NK-92 treated with Interleukin-12 subunit alpha and Interleukin-12 subunit beta, amount 100 ng/mL, for 24 hours (cell line): Measurements from ENCODE around the gene BACH2.
"Not testable (repeated sequence)": the region's sequence is repeated elsewhere in the genome, so short reads cannot be mapped to it uniquely, and the experiment has no call there.

Source experiments
- DNase-seq: peaks from one replicate; lab custom pipeline; 2025; lab: John Stamatoyannopoulos, UW

BACH2 gene

GRCh38 chr6:89940225-89941027, 356.2 kb downstream of the BACH2 start:
- peak; percentile 39 for DNase-seq

- DNase-seq = no peak
Observed at GRCh38 chr6:89939144-89939543, 357.5 kb downstream of the BACH2 start.

- no peak for DNase-seq
Observed at GRCh38 chr6:89938014-89938413, 358.6 kb downstream of the BACH2 start.

- DNase-seq = no peak
Observed at GRCh38 chr6:89936177-89936576, 360.5 kb downstream of the BACH2 start.

GRCh38 chr6:89934685-89935366, 361.8 kb downstream of the BACH2 start:
- DNase-seq = no peak

- DNase-seq = no peak
Observed at GRCh38 chr6:89932245-89932802, 364.3 kb downstream of the BACH2 start.

- DNase-seq = no peak
Observed at GRCh38 chr6:89930789-89931188, 365.9 kb downstream of the BACH2 start.

GRCh38 chr6:89928604-89929003, 368.0 kb downstream of the BACH2 start:
- no peak for DNase-seq

- DNase-seq = no peak
Observed at GRCh38 chr6:89927791-89928550, 368.7 kb downstream of the BACH2 start.

- no peak for DNase-seq
Observed at GRCh38 chr6:89927264-89927663, 369.4 kb downstream of the BACH2 start.

GRCh38 chr6:89925826-89926225, 370.8 kb downstream of the BACH2 start:
- no peak for DNase-seq

- DNase-seq = no peak
Observed at GRCh38 chr6:89924231-89924630, 372.4 kb downstream of the BACH2 start.

GRCh38 chr6:89921691-89922090, 375.0 kb downstream of the BACH2 start:
- DNase-seq = no peak

GRCh38 chr6:89921197-89921596, 375.4 kb downstream of the BACH2 start:
- no peak for DNase-seq

GRCh38 chr6:89917801-89918366, 378.8 kb downstream of the BACH2 start:
- no peak for DNase-seq

GRCh38 chr6:89917216-89917615, 379.4 kb downstream of the BACH2 start:
- DNase-seq = no peak

GRCh38 chr6:89916136-89916920, 380.3 kb downstream of the BACH2 start:
- DNase-seq = no peak

GRCh38 chr6:89910902-89911240, 385.8 kb downstream of the BACH2 start:
- no peak for DNase-seq

- DNase-seq = not testable (repeated sequence)
Observed at GRCh38 chr6:89910001-89910901, 386.4 kb downstream of the BACH2 start.

- DNase-seq = no peak
Observed at GRCh38 chr6:89895276-89895874, 401.3 kb downstream of the BACH2 start.
